Neural cell (in vitro differentiated cells): ENCODE results near the gene TCF12.

Source experiments
- CTCF ChIP-seq: fragments of 450-650 bp; IDR thresholded peaks from 2 replicates; pipeline ENCODE4 v1.5.1; 2014; ENCODE audit warnings: antibody characterized with exemption, mild to moderate bottlenecking, moderate library complexity; ENCODE audit not compliant: poor library complexity, severe bottlenecking
- EP300 ChIP-seq: fragments of 450-650 bp; conservative IDR thresholded peaks from 2 replicates; pipeline ENCODE4 v1.6.1; 2014; ENCODE audit warnings: antibody characterized with exemption, mild to moderate bottlenecking, moderate library complexity; ENCODE audit not compliant: poor library complexity, severe bottlenecking
- EZH2 ChIP-seq: fragments of 200-600, 300-800 bp; shearing (Covaris generic), sonication (generic); IDR thresholded peaks from 2 replicates; pipeline ENCODE4 v1.6.1; 2014; ENCODE audit warnings: antibody characterized with exemption, low read length, borderline replicate concordance, mild to moderate bottlenecking; ENCODE audit not compliant: insufficient read depth, poor library complexity, severe bottlenecking
- RAD21 ChIP-seq: fragments of 450-650 bp; conservative IDR thresholded peaks from 2 replicates; pipeline ENCODE4 v1.6.1; 2014; ENCODE audit warnings: antibody characterized with exemption, mild to moderate bottlenecking, moderate library complexity
- REST ChIP-seq: IDR thresholded peaks from 2 replicates; pipeline ENCODE4 v1.6.1; 2012; ENCODE audit warnings: borderline replicate concordance

GRCh38 chr15:56968256-56968655 lies 49.8 kb downstream of the TCF12 start:
- TF ChIP-seq CTCF (no peak), RAD21 (no peak), EP300 (no peak), EZH2 (no peak), REST (no peak)
